ENCODE data around the gene LLPH. TPM values are rescaled to one million over a fixed set of nuclear protein-coding genes. Genes with fewer than 3 reads are reported as not detected.

The LLPH gene
- total RNA-seq, 1 experiment from 2014 or later, result 33.4 TPM

- H3K27me3 ChIP-seq (ENCODE audit: insufficient read depth, low read length), result no peaks in the 10 kb centered on the region
- DNase-seq, result no peak
- no peak overlapping the region for H2BK5ac ChIP-seq (ENCODE audit: insufficient read length, low read length)
- H2AFZ ChIP-seq (ENCODE audit: low read length), result no peak overlapping the region
- WGBS (ENCODE audit: extremely low coverage, insufficient read length, low lambda C conversion rate), result no CpG with 5 or more reads among the region's 2 CpGs
- no peak overlapping the region for H3K18ac ChIP-seq (ENCODE audit: insufficient read length, low read depth, low read length)
- no peak overlapping the region for H3T11ph ChIP-seq (ENCODE audit: low read length)
- TF ChIP-seq CTCF (conservative IDR thresholded peaks at IDR 0.05), result no peak
- no peak overlapping the region for H2BK12ac ChIP-seq (ENCODE audit: insufficient read length, low read depth, low read length)
- H3K36me3 Mint-ChIP-seq (ENCODE audit: insufficient read depth in 1 of 3, low read depth in 3 of 3), result peaks cover 0 to 4% (median 3%) of the 10 kb centered on the region in 3 experiments; a peak in 1 of 7 replicates
- no peak overlapping the region for H4K8ac ChIP-seq (replicated peaks; ENCODE audit: insufficient read length, low read depth, low read length)
- no peaks in the 10 kb centered on the region for H3K27me3 Mint-ChIP-seq (ENCODE audit: low read depth)
- no peak overlapping the region for H3K9ac ChIP-seq (ENCODE audit: extremely low read depth, insufficient read length, low read length)
- no peaks in the 10 kb centered on the region for H3K4me1 ChIP-seq (ENCODE audit: insufficient read depth, low read length)
- H3K23ac ChIP-seq (ENCODE audit: insufficient read length, low read depth, low read length), result no peak overlapping the region
- peaks cover 0 to 2% of the 10 kb centered on the region in 2 experiments; a peak in 1 of 5 replicates for H3K9me3 Mint-ChIP-seq
- H3K4ac ChIP-seq (ENCODE audit: low read depth, low read length), result no peak overlapping the region
- H3K4me1 Mint-ChIP-seq, result 0 out of 4 replicates have a peak, but pooled peaks cover 0 to 3% of the 10 kb centered on the region in 2 experiments
- H3K23me2 ChIP-seq (ENCODE audit: insufficient read length, low read depth, low read length, poor library complexity, severe bottlenecking), result no peaks in the 10 kb centered on the region
- no peak overlapping the region for H2BK15ac ChIP-seq (ENCODE audit: low read depth, low read length)
- H2BK120ac ChIP-seq (ENCODE audit: low read depth, low read length, poor library complexity, severe bottlenecking), result no peak overlapping the region
- H2BK20ac ChIP-seq (ENCODE audit: low read depth, low read length, poor library complexity, severe bottlenecking), result no peak overlapping the region
- H3K79me1 ChIP-seq (ENCODE audit: insufficient read depth, low read depth, low read length, poor library complexity, severe bottlenecking), result no peaks in the 10 kb centered on the region
- H3K79me2 ChIP-seq (ENCODE audit: insufficient read depth, low read length), result no peaks in the 10 kb centered on the region
- H3K9me3 ChIP-seq (ENCODE audit: control insufficient read depth, low read depth, low read length), result no peaks in the 10 kb centered on the region
- H3K14ac ChIP-seq (ENCODE audit: insufficient read depth, low read length), result no peak overlapping the region
- H2AK5ac ChIP-seq (ENCODE audit: insufficient read length, low read length), result no peak overlapping the region
- H4K91ac ChIP-seq (ENCODE audit: insufficient read length, low read depth, low read length), result no peak overlapping the region
- H3K27ac ChIP-seq (ENCODE audit: insufficient read length, low read depth, low read length), result no peak overlapping the region
- H3K27ac Mint-ChIP-seq, result no peak overlapping the region
- H3K56ac ChIP-seq (ENCODE audit: insufficient read length, low read depth, low read length), result no peak overlapping the region
- no peak overlapping the region for H3K4me3 Mint-ChIP-seq
- no peak overlapping the region for H4K5ac ChIP-seq (ENCODE audit: insufficient read length, low read depth, low read length)
- H3K4me2 ChIP-seq (ENCODE audit: insufficient read depth, insufficient read length, low read length), result no peak overlapping the region
- no peaks in the 10 kb centered on the region for H4K20me1 ChIP-seq (ENCODE audit: control insufficient read depth, insufficient read depth, insufficient read length)
Measured at GRCh38 chr12:66074561-66074960, 56.0 kb downstream of the LLPH start.
